B cell (primary cell): ENCODE results near the gene VWA8. TPM values are rescaled to one million over a fixed set of nuclear protein-coding genes. Genes with fewer than 3 reads are reported as not detected.

ENCODE experiments used
- ATAC-seq: fragments of 200-7000 bp; cut with Tn5 transposase; one replicate; pipeline ENCODE4 v1.10.0; 2021; ENCODE audit warnings: low read depth, mild to moderate bottlenecking, moderate number of reproducible peaks, moderate library complexity
- CTCF ChIA-PET: fragments of 350-600 bp; sonication (Branson Sonifier 250); formaldehyde crosslinking; loops from one replicate; lab custom pipeline; 2021; ENCODE audit warnings: antibody characterized with exemption, inconsistent platforms; lab: Charles Lee
- POLR2A ChIA-PET: fragments of 350-600 bp; sonication (Branson Sonifier 250); formaldehyde crosslinking; loops from one replicate; lab custom pipeline; 2021; ENCODE audit warnings: antibody characterized with exemption; lab: Charles Lee
- DNase-seq: peaks from one replicate; pipeline ENCODE4 v3.0.0; 2013
- H2AFZ ChIP-seq: 2 replicates; pipeline ENCODE4 v1.6.1; 2012; ENCODE audit warnings: mild to moderate bottlenecking, low read depth, low read length; ENCODE audit not compliant: insufficient read depth, poor library complexity, severe bottlenecking
- H3K27ac ChIP-seq, 2 donors: 1 replicate in 1 of 2; 2 replicates in 1 of 2; pipeline ENCODE4 v1.5.1; 2012 to 2013; ENCODE audit warnings: low read length in 2 of 2, mild to moderate bottlenecking in 2 of 2, moderate library complexity in 1 of 2
- H3K27me3 ChIP-seq, 4 experiments: fragments of 200-600 bp in 1 of 4; sonication (generic) in 1 of 4; replicated peaks in 1 of 4; 1 replicate in 2 of 4; 2 replicates in 2 of 4; pipeline versions ENCODE4 v1.6.1 to v1.7.0; 2013 to 2016; ENCODE audit warnings: low read length in 3 of 4, mild to moderate bottlenecking in 2 of 4, mixed read lengths in 1 of 4, moderate library complexity in 1 of 4; ENCODE audit not compliant: insufficient read depth in 4 of 4, control insufficient read depth in 3 of 4; ENCODE audit errors: control extremely low read depth in 1 of 4
- H3K36me3 ChIP-seq, 2 experiments: replicated peaks in 1 of 2; 1 replicate in 1 of 2; 2 replicates in 1 of 2; pipeline versions ENCODE4 v1.6.1 to v1.7.1; 2013; ENCODE audit warnings: low read length in 1 of 2; ENCODE audit not compliant: insufficient read depth in 2 of 2, control insufficient read depth in 1 of 2; ENCODE audit errors: control extremely low read depth in 1 of 2, extremely low read depth in 1 of 2
- H3K4me1 ChIP-seq, 2 donors: fragments of 200-600 bp in 1 of 2; sonication (generic) in 1 of 2; 1 replicate in 1 of 2; 2 replicates in 1 of 2; pipeline versions ENCODE4 v1.5.1 to v1.6.1; 2013 to 2017; ENCODE audit warnings: low read length in 2 of 2; ENCODE audit not compliant: control insufficient read depth in 2 of 2, insufficient read depth in 2 of 2
- H3K4me2 ChIP-seq: replicated peaks from 2 replicates; pipeline ENCODE3; 2012; ENCODE audit warnings: mild to moderate bottlenecking, low read depth, low read length; ENCODE audit not compliant: poor library complexity, severe bottlenecking
- H3K4me3 ChIP-seq, 5 experiments: fragments of 200-600 bp in 1 of 5; sonication (generic) in 1 of 5; 1 replicate in 3 of 5; 2 replicates in 2 of 5; pipeline versions ENCODE4 v1.5.1 to v1.7.0; 2011 to 2016; ENCODE audit warnings: low read length in 4 of 5, mild to moderate bottlenecking in 4 of 5, low read depth in 2 of 5, control low read depth in 1 of 5, moderate library complexity in 1 of 5; ENCODE audit not compliant: insufficient read depth in 1 of 5; ENCODE audit errors: control extremely low read depth in 1 of 5, extremely low read depth in 1 of 5
- H3K79me2 ChIP-seq: fragments of 200-600 bp; sonication (generic); one replicate; pipeline ENCODE4 v1.6.0; 2016; ENCODE audit warnings: low read length; ENCODE audit not compliant: control insufficient read depth, insufficient read depth
- H3K9ac ChIP-seq: fragments of 200-600 bp; sonication (generic); 2 replicates; pipeline ENCODE4 v1.6.1; 2017; ENCODE audit warnings: mild to moderate bottlenecking, low read length, moderate library complexity
- H3K9me3 ChIP-seq, 3 donors: one replicate each; pipeline versions ENCODE4 v1.6.1 to v1.7.1; 2013; ENCODE audit warnings: low read length in 2 of 3; ENCODE audit not compliant: control insufficient read depth in 2 of 3, insufficient read depth in 1 of 3; ENCODE audit errors: control extremely low read depth in 1 of 3
- H4K20me1 ChIP-seq: 2 replicates; pipeline ENCODE4 v1.6.0; 2012; ENCODE audit warnings: mild to moderate bottlenecking, low read length; ENCODE audit not compliant: insufficient read depth, control insufficient read depth, poor library complexity, severe bottlenecking
- H3K27ac Mint-ChIP-seq: one replicate; pipeline ENCODE4 v1.8.0; 2021; ENCODE audit warnings: mixed read lengths
- H3K27me3 Mint-ChIP-seq: one replicate; pipeline ENCODE4 v1.8.0; 2021; ENCODE audit warnings: mixed read lengths
- H3K4me1 Mint-ChIP-seq: one replicate; pipeline ENCODE4 v1.8.0; 2021; ENCODE audit warnings: mixed read lengths
- H3K4me3 Mint-ChIP-seq: one replicate; pipeline ENCODE4 v1.8.0; 2021; ENCODE audit warnings: mixed read lengths
- H3K9me3 Mint-ChIP-seq: one replicate; pipeline ENCODE4 v1.8.0; 2022; ENCODE audit warnings: mixed read lengths; ENCODE audit not compliant: insufficient read depth
- EZH2 ChIP-seq: IDR thresholded peaks from 2 replicates; pipeline ENCODE4 v1.6.1; 2012; ENCODE audit warnings: borderline replicate concordance, low read depth, mild to moderate bottlenecking, moderate library complexity, low read length; ENCODE audit not compliant: insufficient read depth, poor library complexity, severe bottlenecking
- WGBS: methylation state at CpG from one replicate; pipeline ENCODE4 v1.1.5; 2013; ENCODE audit warnings: missing lambda C conversion rate; ENCODE audit not compliant: insufficient coverage; 5-methylcytosine and 5-hydroxymethylcytosine counted together
- intact Hi-C: fragments of 100-400 bp; cut with micrococcal nuclease; formaldehyde crosslinking; loops from one replicate; pipeline ENCODE4 v1.10.0; 2022
- polyA plus RNA-seq: library from polyadenylated mRNA; depleted of rRNA; stranded (reverse); fragments of >200 nt; gene quantifications from 2 replicates; pipeline ENCODE4 v1.2.3, GENCODE V29; 2012
- total RNA-seq, 2 donors: library from RNA; stranded (reverse); fragments of 120-200 nt in 1 of 2; gene quantifications; 1 replicate in 1 of 2; 2 replicates in 1 of 2; pipeline versions ENCODE4 v1.2.3 to v1.2.4, GENCODE V29; 2013 to 2022
- TF ChIP-seq, protein P1 (sequence below): fragments of 200-600 bp; IDR thresholded peaks from one replicate; pipeline ENCODE4 v1.8.0; 2022; ENCODE audit warnings: antibody characterized with exemption, mild to moderate bottlenecking

VWA8 gene
- total and polyA plus RNA-seq, 2 donors (not counting 1 experiment from before 2014, with no cell fraction given) = 6.0 to 19.7 TPM

GRCh38 chr13:41701676-41702075, 259.2 kb downstream of the VWA8 start:
- Mint-ChIP-seq H3K4me1 (peaks cover 2% of the 10 kb centered on the region), H3K4me3 (no peak overlapping the region), H3K27me3 (no peaks in the 10 kb centered on the region), H3K27ac (no peak overlapping the region), H3K9me3 (no peaks in the 10 kb centered on the region)
- Histone ChIP-seq H3K9me3 (no peaks in the 10 kb centered on the region), H3K27ac (no peak overlapping the region), H3K9ac (no peak overlapping the region), H3K79me2 (no peaks in the 10 kb centered on the region), H2AFZ (no peak overlapping the region), H3K27me3 (no peaks in the 10 kb centered on the region), H3K4me3 (no peak overlapping the region), H4K20me1 (no peaks in the 10 kb centered on the region), H3K4me2 (no peak overlapping the region), H3K4me1 (no peaks in the 10 kb centered on the region), H3K36me3 (peaks cover 0 to 4% of the 10 kb centered on the region in 2 experiments)
- ChIA-PET CTCF (no interaction called here), POLR2A (no interaction called here)
- no peak for TF ChIP-seq EZH2
- TF ChIP-seq, protein P1, sequence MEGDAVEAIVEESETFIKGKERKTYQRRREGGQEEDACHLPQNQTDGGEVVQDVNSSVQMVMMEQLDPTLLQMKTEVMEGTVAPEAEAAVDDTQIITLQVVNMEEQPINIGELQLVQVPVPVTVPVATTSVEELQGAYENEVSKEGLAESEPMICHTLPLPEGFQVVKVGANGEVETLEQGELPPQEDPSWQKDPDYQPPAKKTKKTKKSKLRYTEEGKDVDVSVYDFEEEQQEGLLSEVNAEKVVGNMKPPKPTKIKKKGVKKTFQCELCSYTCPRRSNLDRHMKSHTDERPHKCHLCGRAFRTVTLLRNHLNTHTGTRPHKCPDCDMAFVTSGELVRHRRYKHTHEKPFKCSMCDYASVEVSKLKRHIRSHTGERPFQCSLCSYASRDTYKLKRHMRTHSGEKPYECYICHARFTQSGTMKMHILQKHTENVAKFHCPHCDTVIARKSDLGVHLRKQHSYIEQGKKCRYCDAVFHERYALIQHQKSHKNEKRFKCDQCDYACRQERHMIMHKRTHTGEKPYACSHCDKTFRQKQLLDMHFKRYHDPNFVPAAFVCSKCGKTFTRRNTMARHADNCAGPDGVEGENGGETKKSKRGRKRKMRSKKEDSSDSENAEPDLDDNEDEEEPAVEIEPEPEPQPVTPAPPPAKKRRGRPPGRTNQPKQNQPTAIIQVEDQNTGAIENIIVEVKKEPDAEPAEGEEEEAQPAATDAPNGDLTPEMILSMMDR = no peak
- no peak for ATAC-seq
- WGBS = 100% methylated on average over 3 of the region's 3 CpGs
- DNase-seq = no peak
- intact Hi-C loops = no loop called here

- ChIA-PET CTCF (no interaction called here), POLR2A (no interaction called here)
- ATAC-seq (no peak), DNase-seq (no peak)
- Histone ChIP-seq H3K4me2 (no peak overlapping the region), H4K20me1 (no peaks in the 10 kb centered on the region), H2AFZ (no peak overlapping the region), H3K79me2 (no peaks in the 10 kb centered on the region), H3K4me1 (no peaks in the 10 kb centered on the region), H3K4me3 (no peak overlapping the region), H3K36me3 (peaks cover 0 to 4% of the 10 kb centered on the region in 2 experiments), H3K27ac (no peak overlapping the region), H3K9ac (no peak overlapping the region), H3K9me3 (no peaks in the 10 kb centered on the region), H3K27me3 (no peaks in the 10 kb centered on the region)
- intact Hi-C loops = no loop called here
- H3K4me1 Mint-ChIP-seq = peaks cover 6% of the 10 kb centered on the region
- H3K4me3 Mint-ChIP-seq = no peak overlapping the region
- H3K27me3 Mint-ChIP-seq = no peaks in the 10 kb centered on the region
- H3K27ac Mint-ChIP-seq = no peak overlapping the region
- no peak for TF ChIP-seq EZH2
- TF ChIP-seq, protein P1 = no peak
- H3K9me3 Mint-ChIP-seq = no peaks in the 10 kb centered on the region
Observed at GRCh38 chr13:41700790-41701310, 260.1 kb downstream of the VWA8 start.
